Endothelial cell (in vitro differentiated cells): ENCODE measurements around the gene MEF2A. TPM values are rescaled to one million over a fixed set of nuclear protein-coding genes. Genes with fewer than 3 reads are reported as not detected.

Source experiments
- DNase-seq: peaks from one replicate; pipeline ENCODE4 v3.0.0; 2021; ENCODE audit warnings: low spot score
- H3K27ac Mint-ChIP-seq: one replicate; pipeline ENCODE4 v1.8.0; 2021; ENCODE audit warnings: mixed read lengths, inconsistent platforms; ENCODE audit not compliant: unreplicated experiment
- H3K27me3 Mint-ChIP-seq: one replicate; pipeline ENCODE4 v1.8.0; 2021; ENCODE audit warnings: mild to moderate bottlenecking, moderate library complexity, mixed read lengths, inconsistent platforms; ENCODE audit not compliant: unreplicated experiment
- H3K36me3 Mint-ChIP-seq: one replicate; pipeline ENCODE4 v1.8.0; 2021; ENCODE audit warnings: mild to moderate bottlenecking, low read depth, mixed read lengths, inconsistent platforms; ENCODE audit not compliant: unreplicated experiment
- H3K4me1 Mint-ChIP-seq: one replicate; pipeline ENCODE4 v1.8.0; 2021; ENCODE audit warnings: mild to moderate bottlenecking, mixed read lengths, inconsistent platforms; ENCODE audit not compliant: unreplicated experiment
- H3K4me3 Mint-ChIP-seq: one replicate; pipeline ENCODE4 v1.8.0; 2021; ENCODE audit warnings: mild to moderate bottlenecking, mixed read lengths, inconsistent platforms; ENCODE audit not compliant: unreplicated experiment
- H3K9me3 Mint-ChIP-seq: one replicate; pipeline ENCODE4 v1.8.0; 2021; ENCODE audit warnings: mixed read lengths, inconsistent platforms; ENCODE audit not compliant: unreplicated experiment
- CTCF ChIP-seq: fragments of 200-600 bp; sonication (generic); IDR thresholded peaks from one replicate; pipeline ENCODE4 v1.5.0; 2021; ENCODE audit warnings: antibody characterized with exemption; ENCODE audit not compliant: unreplicated experiment
- total RNA-seq: library from RNA; stranded (reverse); fragmentation: NEBNext Ultra II Directional; extraction: Animal tissue kit (Norgen Biotek cat#: 25700); gene quantifications from one replicate; pipeline ENCODE4 v1.2.1, GENCODE V29; 2021; ENCODE audit not compliant: unreplicated experiment

Gene MEF2A
- total RNA-seq, 1 donor from 2014 or later, result 43.5 TPM

- Mint-ChIP-seq H3K36me3 (peaks cover 18% of the 10 kb centered on the region), H3K27me3 (peaks cover 1% of the 10 kb centered on the region), H3K27ac (no peak overlapping the region), H3K4me3 (no peak overlapping the region), H3K9me3 (no peaks in the 10 kb centered on the region), H3K4me1 (peaks cover 20% of the 10 kb centered on the region)
- DNase-seq, result no peak
- TF ChIP-seq CTCF, result no peak
Observed at GRCh38 chr15:99633655-99634054, 67.9 kb downstream of the MEF2A start.

DNA sequence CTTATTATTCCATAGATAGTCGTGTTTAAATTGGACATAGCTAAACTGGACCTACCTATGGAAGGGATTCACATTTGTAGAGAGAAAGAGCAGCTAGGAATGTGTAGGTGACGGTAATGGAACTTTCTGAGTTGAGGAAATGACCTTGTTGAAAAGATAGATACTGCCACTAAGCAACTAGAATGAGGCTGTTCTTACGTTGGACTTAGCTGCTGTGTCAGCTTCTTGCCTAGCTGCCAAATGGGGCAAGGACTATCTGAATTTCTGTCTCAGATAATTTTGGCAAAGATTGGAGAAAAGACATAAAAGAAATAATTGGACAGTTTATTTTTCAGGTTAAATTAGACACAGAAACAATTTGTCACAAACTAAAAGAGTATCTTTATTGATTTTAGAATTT is 68.8 kb downstream of the MEF2A start:
- Mint-ChIP-seq H3K27me3 (peaks cover 1% of the 10 kb centered on the region), H3K4me3 (no peak overlapping the region), H3K9me3 (no peaks in the 10 kb centered on the region), H3K4me1 (peaks cover 15% of the 10 kb centered on the region), H3K27ac (no peak overlapping the region), H3K36me3 (peaks cover 18% of the 10 kb centered on the region)
- no peak for DNase-seq
- no peak for TF ChIP-seq CTCF

DNA sequence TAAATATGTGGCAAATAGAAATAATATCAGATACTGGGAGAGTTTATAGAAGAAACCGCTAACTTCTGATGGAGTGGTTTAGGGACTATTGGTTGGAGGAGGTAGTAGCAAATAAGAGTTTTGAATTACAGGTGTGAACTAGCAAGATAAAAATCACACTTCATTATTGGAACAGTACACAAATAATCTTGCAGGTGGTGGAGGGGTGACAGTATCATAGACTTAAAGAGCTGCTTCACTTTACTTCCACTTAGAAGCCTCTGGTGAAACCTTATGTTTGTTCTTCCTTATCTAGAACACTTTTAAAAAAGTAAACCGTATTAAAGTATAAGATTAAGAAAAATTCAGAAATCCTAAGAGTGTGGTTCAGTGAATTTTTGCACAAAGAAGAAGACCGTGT is 69.4 kb downstream of the MEF2A start:
- no peak for DNase-seq
- peaks cover 18% of the 10 kb centered on the region for H3K36me3 Mint-ChIP-seq
- H3K4me1 Mint-ChIP-seq, result peaks cover 12% of the 10 kb centered on the region
- no peak for TF ChIP-seq CTCF
- no peaks in the 10 kb centered on the region for H3K9me3 Mint-ChIP-seq
- H3K27me3 Mint-ChIP-seq, result no peaks in the 10 kb centered on the region
- H3K27ac Mint-ChIP-seq, result no peak overlapping the region
- no peak overlapping the region for H3K4me3 Mint-ChIP-seq

- H3K4me1 Mint-ChIP-seq, result peaks cover 7% of the 10 kb centered on the region
- H3K9me3 Mint-ChIP-seq, result no peaks in the 10 kb centered on the region
- no peak overlapping the region for H3K4me3 Mint-ChIP-seq
- DNase-seq, result no peak
- no peak for TF ChIP-seq CTCF
- H3K36me3 Mint-ChIP-seq, result peaks cover 19% of the 10 kb centered on the region
- H3K27me3 Mint-ChIP-seq, result no peaks in the 10 kb centered on the region
- H3K27ac Mint-ChIP-seq, result no peak overlapping the region
Observed at GRCh38 chr15:99635794-99636193, 70.0 kb downstream of the MEF2A start.

DNA sequence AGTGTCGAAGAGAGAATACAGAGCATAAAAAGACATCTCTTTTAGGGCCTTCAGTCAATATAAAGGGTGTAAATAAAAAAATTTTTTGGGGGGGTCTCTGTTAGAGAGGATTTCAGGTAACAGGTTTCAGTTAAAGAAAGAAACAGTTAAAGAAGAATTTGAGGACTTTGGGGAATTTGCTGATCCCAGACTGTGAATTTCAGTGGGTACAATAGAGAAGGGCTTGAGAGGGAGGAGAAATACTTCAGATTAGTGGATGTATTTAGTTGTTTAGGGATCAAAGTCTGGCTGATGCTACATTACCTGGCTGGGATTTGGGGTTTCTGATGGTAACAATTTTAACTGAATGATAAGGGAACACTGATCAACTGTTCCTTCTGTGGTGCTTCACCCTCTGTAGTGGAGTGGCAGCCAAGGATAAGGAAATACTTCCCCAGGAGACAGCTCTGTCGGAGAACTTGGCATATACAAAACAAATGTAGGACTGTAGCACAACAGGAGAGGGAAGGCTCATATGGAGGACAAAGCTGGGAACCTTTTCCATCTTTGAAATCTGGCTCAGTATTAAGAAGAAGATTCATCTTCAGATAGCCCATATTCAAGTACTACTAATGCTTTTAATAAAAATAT is 79.2 kb downstream of the MEF2A start:
- no peak for TF ChIP-seq CTCF
- Mint-ChIP-seq H3K36me3 (peaks cover 29% of the 10 kb centered on the region), H3K27me3 (peaks cover 1% of the 10 kb centered on the region), H3K4me1 (no peaks in the 10 kb centered on the region), H3K9me3 (no peaks in the 10 kb centered on the region), H3K27ac (no peak overlapping the region), H3K4me3 (peak overlapping the region; percentile 52)
- no peak for DNase-seq
